Stimulated activated CD4-positive, alpha-beta T cell treated with anti-CD3 and anti-CD28 coated beads, Interleukin-15, amount 100 ng/mL, for 1 hour (primary cell): ENCODE data around the gene APBA2.

ENCODE experiments used
- DNase-seq, 2 donors: peaks; one replicate each; pipeline ENCODE4 v3.0.0-alpha.2; 2020; ENCODE audit warnings: low read depth in 1 of 2, low spot score in 1 of 2

APBA2 gene

GRCh38 chr15:29113336-29114220 lies 227.8 kb downstream of the APBA2 start:
- DNase-seq: no peak

GRCh38 chr15:29114221-29115092 lies 228.7 kb downstream of the APBA2 start:
- no peak for DNase-seq

GRCh38 chr15:29115093-29115991 lies 229.6 kb downstream of the APBA2 start:
- DNase-seq: no peak

- DNase-seq: no peak
These were observed 231.4 kb downstream of the APBA2 start for GRCh38 chr15:29116970-29117700.

- DNase-seq: no peak
These were observed 232.0 kb downstream of the APBA2 start for GRCh38 chr15:29117778-29118177.

GRCh38 chr15:29119847-29120246 lies 234.1 kb downstream of the APBA2 start:
- no peak for DNase-seq

- DNase-seq: no peak
These were observed 235.0 kb downstream of the APBA2 start for GRCh38 chr15:29120593-29121368.

GRCh38 chr15:29121369-29121656 lies 235.5 kb downstream of the APBA2 start:
- DNase-seq: no peak

- no peak for DNase-seq
These were observed 236.1 kb downstream of the APBA2 start for GRCh38 chr15:29121907-29122306.

- no peak for DNase-seq
These were observed 236.7 kb downstream of the APBA2 start for GRCh38 chr15:29122506-29122905.

- DNase-seq: no peak
These were observed 237.4 kb downstream of the APBA2 start for GRCh38 chr15:29123171-29123570.

GRCh38 chr15:29123991-29124390 lies 238.2 kb downstream of the APBA2 start:
- DNase-seq: no peak

- no peak for DNase-seq
These were observed 239.0 kb downstream of the APBA2 start for GRCh38 chr15:29124581-29125381.

- no peak for DNase-seq
These were observed 239.8 kb downstream of the APBA2 start for GRCh38 chr15:29125382-29126207.

- no peak for DNase-seq
These were observed 240.4 kb downstream of the APBA2 start for GRCh38 chr15:29126208-29126536.

- DNase-seq: no peak
These were observed 241.2 kb downstream of the APBA2 start for GRCh38 chr15:29126821-29127461.

- no peak for DNase-seq
These were observed 242.0 kb downstream of the APBA2 start for GRCh38 chr15:29127506-29128430.
